NCI-H2107 treated with DMSO at 0.1 percent for 48 hours (cell line): ENCODE results near the gene USP2.
"Not testable (repeated sequence)": the region's sequence is repeated elsewhere in the genome, so short reads cannot be mapped to it uniquely, and the experiment has no call there.

Experiments used
- DNase-seq: peaks from one replicate; lab custom pipeline; 2025; ENCODE audit not compliant: unreplicated experiment; lab: John Stamatoyannopoulos, UW

Gene USP2

DNA sequence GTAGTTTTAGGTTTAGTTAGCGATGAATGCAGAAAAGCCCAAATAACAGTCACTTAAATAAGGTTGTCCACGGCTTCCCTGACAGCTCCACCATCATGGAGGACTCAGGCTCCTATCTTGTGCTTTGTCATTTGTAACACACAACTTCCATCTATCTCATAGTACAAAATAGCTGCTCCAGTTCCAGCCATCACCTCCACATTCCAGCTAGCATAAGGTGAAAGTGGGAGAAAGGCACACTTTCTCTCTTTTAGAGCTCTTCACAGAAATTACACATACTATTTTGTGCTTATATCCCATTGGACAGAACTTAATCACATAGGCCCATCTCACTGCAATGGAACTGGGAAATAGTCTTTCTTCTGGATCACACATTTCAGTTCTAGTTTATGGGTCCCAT is 32.8 kb upstream of the USP2 start:
- no peak for DNase-seq

GRCh38 chr11:119412072-119412471 is 30.6 kb upstream of the USP2 start:
- no peak for DNase-seq

- no peak for DNase-seq
Observed at GRCh38 chr11:119410501-119410900, 29.0 kb upstream of the USP2 start.

DNA sequence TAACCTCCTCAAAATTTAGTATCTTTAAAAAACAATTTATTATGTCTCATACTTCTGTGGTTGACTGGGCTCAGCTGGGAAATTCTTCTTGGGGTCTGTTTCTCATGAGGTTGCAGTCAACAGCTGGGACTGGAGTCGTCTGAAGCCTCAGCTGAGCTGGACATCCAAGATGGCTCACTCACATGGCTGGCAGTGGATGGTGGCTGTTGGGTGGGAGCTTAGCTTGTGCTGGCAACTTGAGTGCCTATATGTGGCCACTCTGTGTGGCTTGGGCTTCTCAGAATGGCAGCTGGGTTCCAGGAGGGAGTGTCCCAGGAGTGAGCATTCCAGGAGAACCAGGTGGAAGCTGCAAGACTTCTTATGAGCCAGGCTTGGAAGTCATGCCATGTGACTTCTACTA is 28.2 kb upstream of the USP2 start:
- no peak for DNase-seq

GRCh38 chr11:119406005-119406404 is 24.5 kb upstream of the USP2 start:
- DNase-seq, result no peak

- not testable (repeated sequence) for DNase-seq
Observed at GRCh38 chr11:119405448-119405847, 24.0 kb upstream of the USP2 start.

GRCh38 chr11:119404872-119405271 is 23.4 kb upstream of the USP2 start:
- no peak for DNase-seq

DNA sequence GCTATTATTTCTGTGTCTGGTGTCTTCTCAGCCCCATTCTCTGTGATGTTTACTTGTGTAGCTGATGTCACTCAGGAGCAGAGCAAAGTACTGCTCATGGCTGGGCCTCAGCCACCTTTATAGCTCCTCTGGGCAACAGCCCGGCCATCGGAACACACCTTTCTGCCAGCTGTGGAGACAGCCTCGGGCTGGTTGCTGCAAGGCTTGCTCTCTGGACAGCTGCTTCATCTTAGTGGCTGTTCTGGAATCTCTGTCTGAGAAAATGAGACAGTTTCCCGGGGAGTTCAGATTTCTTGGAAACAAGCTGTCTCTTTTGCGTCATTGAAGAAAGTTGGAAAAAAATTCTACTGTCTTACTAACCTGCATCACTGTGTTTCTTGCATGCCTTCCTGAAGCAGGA is 21.5 kb upstream of the USP2 start:
- DNase-seq, result no peak

GRCh38 chr11:119402470-119402869 is 21.0 kb upstream of the USP2 start:
- DNase-seq, result no peak

DNA sequence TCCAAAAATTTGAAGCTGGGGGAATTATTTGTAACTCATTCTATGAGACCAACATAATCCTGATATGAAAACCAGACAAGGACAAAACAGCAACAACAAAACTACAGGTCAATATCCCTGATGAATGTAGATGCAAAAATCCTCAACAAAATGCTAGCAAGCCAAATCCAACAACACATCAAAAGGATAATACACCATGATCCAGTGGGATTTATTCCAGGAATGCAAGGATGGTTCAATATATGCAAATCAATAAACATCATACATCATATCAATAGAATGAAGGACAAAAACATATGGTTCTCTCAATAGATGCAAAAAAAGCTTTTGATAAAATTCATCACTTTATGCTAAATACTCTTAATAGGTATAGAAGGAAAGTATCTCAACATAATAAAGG is 19.4 kb upstream of the USP2 start:
- no peak for DNase-seq

GRCh38 chr11:119397740-119398139 is 16.2 kb upstream of the USP2 start:
- DNase-seq, result no peak

GRCh38 chr11:119396835-119397234 is 15.3 kb upstream of the USP2 start:
- no peak for DNase-seq

GRCh38 chr11:119391275-119391674 is 9.8 kb upstream of the USP2 start:
- no peak for DNase-seq

DNA sequence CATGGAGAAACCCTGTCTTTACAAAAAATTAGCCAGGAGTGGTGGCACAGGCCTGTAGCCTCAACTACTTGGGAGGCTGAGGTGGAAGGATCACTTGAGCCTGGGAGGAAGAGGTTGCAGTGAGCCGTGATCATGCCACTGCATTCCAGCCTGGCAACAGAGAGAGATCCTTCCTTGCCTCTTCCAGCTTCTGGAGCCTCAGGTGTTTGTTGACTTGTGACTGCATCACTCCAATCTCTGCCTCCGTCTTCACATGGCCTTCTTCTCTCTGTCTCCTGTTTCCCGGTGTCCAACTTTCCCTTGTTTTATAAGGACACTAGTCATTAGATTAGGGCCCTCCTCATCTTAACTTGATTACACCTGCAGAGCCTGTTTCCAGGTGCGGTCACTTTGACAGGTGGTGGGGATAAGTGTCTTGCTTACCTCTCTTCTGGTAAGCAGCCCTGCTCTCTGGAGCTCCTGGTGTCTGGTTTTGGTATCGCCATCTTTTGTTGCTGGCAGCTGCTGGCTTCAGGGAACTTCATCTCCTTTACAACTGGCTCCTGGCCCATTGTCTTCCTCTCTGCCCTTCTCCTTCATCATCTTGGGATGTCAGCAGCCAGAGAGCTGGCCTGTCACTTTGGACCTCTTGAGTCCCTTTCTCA is 8.2 kb upstream of the USP2 start:
- peak; percentile 18 for DNase-seq

GRCh38 chr11:119388103-119388502 is 6.6 kb upstream of the USP2 start:
- DNase-seq, result no peak

DNA sequence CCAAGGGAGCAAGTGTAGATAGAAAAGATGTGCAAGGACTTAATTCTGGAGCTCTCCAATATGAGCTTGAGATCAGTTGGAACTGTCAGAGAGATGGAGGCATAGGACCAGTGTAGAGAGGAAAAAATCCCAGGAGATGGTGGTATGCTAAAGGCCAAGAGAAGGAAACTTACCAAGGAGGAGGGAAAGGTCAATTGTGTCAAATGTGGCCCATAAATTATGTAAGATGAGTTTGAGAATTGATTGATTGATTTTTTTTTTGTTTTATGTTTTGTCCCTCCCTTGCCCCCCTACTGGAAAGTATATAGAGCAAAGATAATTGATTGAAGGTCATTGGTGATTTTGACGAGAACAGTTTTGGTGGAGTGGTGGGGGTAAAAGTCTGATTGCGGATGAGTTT is 2.8 kb upstream of the USP2 start:
- no peak for DNase-seq

- not testable (repeated sequence) for DNase-seq
Observed at GRCh38 chr11:119382513-119382912, 1.0 kb upstream of the USP2 start.

DNA sequence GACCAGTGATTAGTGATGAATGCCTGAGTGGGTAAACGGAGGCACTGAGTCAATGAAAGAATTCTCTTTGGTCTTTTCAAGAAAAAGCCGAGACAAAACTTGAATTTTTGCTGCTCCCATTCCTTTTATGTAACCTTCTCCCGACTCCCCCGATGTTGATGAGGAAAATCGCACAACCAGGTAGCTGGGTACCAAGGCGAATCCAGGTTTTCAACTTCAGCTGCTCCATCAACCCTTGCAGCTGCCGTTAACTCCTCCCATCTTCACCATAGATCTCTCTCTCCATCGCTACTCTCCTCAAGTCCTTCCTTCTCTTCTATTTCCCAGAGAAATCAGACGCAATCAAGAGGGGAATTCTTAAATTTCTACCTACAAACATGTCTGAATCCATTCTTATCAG is 611 bp upstream of the USP2 start:
- DNase-seq, result no peak

GRCh38 chr11:119380827-119381180 is 686 bp downstream of the USP2 start:
- DNase-seq, result no peak

DNA sequence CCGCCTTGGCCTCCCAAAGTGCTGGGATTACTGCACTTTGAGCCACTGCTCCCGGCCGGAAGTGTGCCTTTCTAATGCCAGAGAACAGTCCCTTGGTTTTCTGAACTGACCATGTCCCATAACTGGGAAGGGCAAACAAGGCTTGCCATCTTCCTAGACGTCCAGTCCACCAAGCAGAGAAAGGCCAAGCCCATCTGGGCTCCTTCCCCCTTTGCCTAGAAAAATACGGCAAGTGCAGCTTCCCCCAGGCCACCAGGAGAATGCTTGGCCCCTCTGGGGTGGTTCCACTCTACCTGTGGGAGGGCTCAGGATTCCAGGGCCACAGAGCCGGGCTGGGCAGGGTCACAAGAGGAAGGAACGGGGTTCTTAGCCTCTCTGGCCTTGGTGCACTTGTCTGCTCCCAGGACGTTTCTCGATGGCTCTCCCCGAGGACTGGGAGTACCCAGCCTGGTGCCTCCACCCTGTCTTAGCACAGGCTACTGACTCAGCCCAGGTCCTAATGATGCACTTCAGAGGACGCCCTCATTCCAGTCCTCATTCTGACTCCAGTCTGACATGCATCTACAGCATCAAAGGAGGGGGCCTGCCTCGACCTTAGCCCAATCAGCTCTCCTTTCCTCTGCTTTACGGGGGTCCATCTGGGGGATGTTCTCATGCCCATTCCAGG is 1.2 kb downstream of the USP2 start:
- DNase-seq, result no peak

DNA sequence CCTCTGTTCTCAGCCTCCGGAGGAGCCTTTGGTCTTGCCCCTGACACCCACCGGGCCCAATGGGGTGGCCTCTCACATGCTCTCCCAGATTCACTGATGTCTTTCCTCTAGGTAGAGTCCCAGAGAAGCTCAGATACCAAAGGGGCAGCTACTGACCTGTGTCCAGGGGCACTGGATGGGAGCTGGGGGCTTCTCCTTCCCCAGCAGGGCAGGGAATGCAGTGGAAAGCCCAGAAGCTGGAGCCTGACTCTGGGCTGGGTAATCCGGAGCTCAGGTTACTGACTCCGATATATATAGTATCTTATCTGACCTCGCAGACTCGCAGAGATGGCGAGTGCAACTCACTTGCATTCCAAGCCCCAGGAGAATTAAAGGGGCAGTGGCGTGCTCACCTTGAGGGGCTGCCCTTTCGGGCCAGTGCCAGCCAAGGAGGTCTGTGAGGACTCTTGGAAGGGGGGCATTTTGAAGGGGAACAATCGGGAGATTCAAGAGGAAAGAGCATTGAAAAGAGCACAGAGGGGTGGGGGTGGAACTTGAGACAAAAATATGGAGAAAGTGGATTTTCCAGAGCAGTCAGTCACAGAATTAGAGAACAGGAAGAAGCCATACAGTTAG is 2.5 kb downstream of the USP2 start:
- no peak for DNase-seq

- no peak for DNase-seq
Observed at GRCh38 chr11:119377961-119378667, 3.4 kb downstream of the USP2 start.
